Measurements from ENCODE around the gene XG.

The XG gene

GRCh38 chrX:2784026-2784425 is 32.2 kb downstream of the XG start:
- Histone ChIP-seq H3K36me3 (ENCODE audit: low read length) (no peaks in the 10 kb centered on the region), H3K27ac (ENCODE audit: low read depth, low read length) (no peak overlapping the region), H3F3A (ENCODE audit: insufficient read depth) (no peaks in the 10 kb centered on the region), H2AFZ (ENCODE audit: low read depth, low read length, severe bottlenecking) (no peak overlapping the region), H3K79me2 (ENCODE audit: insufficient read depth, low read length) (no peaks in the 10 kb centered on the region), H3K9ac (ENCODE audit: low read length) (no peak overlapping the region), H3K4me3 (ENCODE audit: insufficient read depth, low read length, poor library complexity, severe bottlenecking) (no peak overlapping the region), H3K27me3 (ENCODE audit: low read length) (no peaks in the 10 kb centered on the region), H3K9me3 (ENCODE audit: insufficient read depth, low read length) (no peaks in the 10 kb centered on the region), H4K20me1 (ENCODE audit: low read depth, low read length) (no peaks in the 10 kb centered on the region), H3K9me2 (replicated peaks; ENCODE audit: insufficient read depth, low read length) (no peaks in the 10 kb centered on the region), H3K4me2 (ENCODE audit: low read depth, low read length, poor library complexity, severe bottlenecking) (no peak overlapping the region)
- TF ChIP-seq EZH2phosphoT487 (conservative IDR thresholded peaks at IDR 0.05; ENCODE audit: low read length) = no peak
- TF ChIP-seq, protein P1, sequence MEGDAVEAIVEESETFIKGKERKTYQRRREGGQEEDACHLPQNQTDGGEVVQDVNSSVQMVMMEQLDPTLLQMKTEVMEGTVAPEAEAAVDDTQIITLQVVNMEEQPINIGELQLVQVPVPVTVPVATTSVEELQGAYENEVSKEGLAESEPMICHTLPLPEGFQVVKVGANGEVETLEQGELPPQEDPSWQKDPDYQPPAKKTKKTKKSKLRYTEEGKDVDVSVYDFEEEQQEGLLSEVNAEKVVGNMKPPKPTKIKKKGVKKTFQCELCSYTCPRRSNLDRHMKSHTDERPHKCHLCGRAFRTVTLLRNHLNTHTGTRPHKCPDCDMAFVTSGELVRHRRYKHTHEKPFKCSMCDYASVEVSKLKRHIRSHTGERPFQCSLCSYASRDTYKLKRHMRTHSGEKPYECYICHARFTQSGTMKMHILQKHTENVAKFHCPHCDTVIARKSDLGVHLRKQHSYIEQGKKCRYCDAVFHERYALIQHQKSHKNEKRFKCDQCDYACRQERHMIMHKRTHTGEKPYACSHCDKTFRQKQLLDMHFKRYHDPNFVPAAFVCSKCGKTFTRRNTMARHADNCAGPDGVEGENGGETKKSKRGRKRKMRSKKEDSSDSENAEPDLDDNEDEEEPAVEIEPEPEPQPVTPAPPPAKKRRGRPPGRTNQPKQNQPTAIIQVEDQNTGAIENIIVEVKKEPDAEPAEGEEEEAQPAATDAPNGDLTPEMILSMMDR (IDR thresholded peaks at IDR 0.05; ENCODE audit: insufficient read depth, low read length, poor library complexity, severe bottlenecking) = no peak

GRCh38 chrX:2785538-2785937 is 33.7 kb downstream of the XG start:
- no peaks in the 10 kb centered on the region for H3K27me3 ChIP-seq (ENCODE audit: low read length)
- H3F3A ChIP-seq (ENCODE audit: insufficient read depth) = no peaks in the 10 kb centered on the region
- TF ChIP-seq, protein P1 (IDR thresholded peaks at IDR 0.05; ENCODE audit: insufficient read depth, low read length, poor library complexity, severe bottlenecking) = no peak
- TF ChIP-seq EZH2phosphoT487 (conservative IDR thresholded peaks at IDR 0.05; ENCODE audit: low read length) = no peak

GRCh38 chrX:2788980-2789379 is 37.1 kb downstream of the XG start:
- Histone ChIP-seq H3K4me2 (ENCODE audit: low read depth, low read length, poor library complexity, severe bottlenecking) (no peak overlapping the region), H3K4me3 (ENCODE audit: insufficient read depth, low read length, poor library complexity, severe bottlenecking) (no peak overlapping the region), H3K27ac (ENCODE audit: low read depth, low read length) (no peak overlapping the region), H3K36me3 (ENCODE audit: low read length) (no peaks in the 10 kb centered on the region), H4K20me1 (ENCODE audit: low read depth, low read length) (no peaks in the 10 kb centered on the region), H2AFZ (ENCODE audit: low read depth, low read length, severe bottlenecking) (no peak overlapping the region), H3K9ac (ENCODE audit: low read length) (no peak overlapping the region), H3K9me3 (ENCODE audit: insufficient read depth, low read length) (no peaks in the 10 kb centered on the region), H3K27me3 (ENCODE audit: low read length) (no peaks in the 10 kb centered on the region), H3K9me2 (replicated peaks; ENCODE audit: insufficient read depth, low read length) (no peaks in the 10 kb centered on the region), H3K79me2 (ENCODE audit: insufficient read depth, low read length) (no peaks in the 10 kb centered on the region), H3F3A (ENCODE audit: insufficient read depth) (no peaks in the 10 kb centered on the region)
- TF ChIP-seq EZH2phosphoT487 (conservative IDR thresholded peaks at IDR 0.05; ENCODE audit: low read length) = no peak
- TF ChIP-seq, protein P1 (IDR thresholded peaks at IDR 0.05; ENCODE audit: insufficient read depth, low read length, poor library complexity, severe bottlenecking) = no peak

More at GRCh38 chrX:2785538-2785937, 33.7 kb downstream of the XG start:
- H3K9ac ChIP-seq (ENCODE audit: low read length) = no peak overlapping the region
- H2AFZ ChIP-seq (ENCODE audit: low read depth, low read length, severe bottlenecking) = no peak overlapping the region
- H3K27ac ChIP-seq (ENCODE audit: low read depth, low read length) = no peak overlapping the region
- no peak overlapping the region for H3K4me3 ChIP-seq (ENCODE audit: insufficient read depth, low read length, poor library complexity, severe bottlenecking)
- no peaks in the 10 kb centered on the region for H3K9me2 ChIP-seq (replicated peaks; ENCODE audit: insufficient read depth, low read length)
- no peaks in the 10 kb centered on the region for H3K36me3 ChIP-seq (ENCODE audit: low read length)
- no peaks in the 10 kb centered on the region for H3K79me2 ChIP-seq (ENCODE audit: insufficient read depth, low read length)
- H4K20me1 ChIP-seq (ENCODE audit: low read depth, low read length) = no peaks in the 10 kb centered on the region
- H3K4me2 ChIP-seq (ENCODE audit: low read depth, low read length, poor library complexity, severe bottlenecking) = no peak overlapping the region
- no peaks in the 10 kb centered on the region for H3K9me3 ChIP-seq (ENCODE audit: insufficient read depth, low read length)

Data from SU-DHL-6 (cell line).